ENCODE measurements around the gene BICDL1.
"Not testable (repeated sequence)": the region's sequence is repeated elsewhere in the genome, so short reads cannot be mapped to it uniquely, and the experiment has no call there.

The BICDL1 gene

GRCh38 chr12:119988472-119989360 is at the start of gene BICDL1:
TSS of gene BICDL1 (plus strand) at chr12:119989236. CDS start at chr12:119989869, 633 bp downstream.
- DNase-seq: peak; percentile 89 to 98 (median 96)

GRCh38 chr12:119940897-119941296 is 48.1 kb upstream of the BICDL1 start:
- DNase-seq: no peak

GRCh38 chr12:119942386-119942785 is 46.6 kb upstream of the BICDL1 start:
- DNase-seq: no peak

- DNase-seq: no peak
Observed at GRCh38 chr12:119946213-119946612, 42.8 kb upstream of the BICDL1 start.

- DNase-seq: no peak
Observed at GRCh38 chr12:119949145-119949544, 39.9 kb upstream of the BICDL1 start.

- no peak for DNase-seq
Observed at GRCh38 chr12:119949594-119949993, 39.4 kb upstream of the BICDL1 start.

GRCh38 chr12:119956047-119956446 is 33.0 kb upstream of the BICDL1 start:
- DNase-seq: no peak

- DNase-seq: no peak
Observed at GRCh38 chr12:119957135-119957534, 31.9 kb upstream of the BICDL1 start.

GRCh38 chr12:119959435-119959834 is 29.6 kb upstream of the BICDL1 start:
- no peak for DNase-seq

- no peak for DNase-seq
Observed at GRCh38 chr12:119964123-119964522, 24.9 kb upstream of the BICDL1 start.

GRCh38 chr12:119964929-119965328 is 24.1 kb upstream of the BICDL1 start:
- no peak for DNase-seq

GRCh38 chr12:119980242-119980641 is 8.8 kb upstream of the BICDL1 start:
- no peak for DNase-seq

- DNase-seq: not testable (repeated sequence)
Observed at GRCh38 chr12:119980702-119981101, 8.3 kb upstream of the BICDL1 start.

- DNase-seq: peak in 1 of 4 experiments; percentile 33
Observed at GRCh38 chr12:119989361-119989730, 310 bp downstream of the BICDL1 start.

GRCh38 chr12:119989731-119990381 is 820 bp downstream of the BICDL1 start:
- peak; percentile 26 to 53 (median 47) for DNase-seq

GRCh38 chr12:119990382-119990874 is 1.4 kb downstream of the BICDL1 start:
- DNase-seq: no peak

- no peak for DNase-seq
Observed at GRCh38 chr12:119992129-119992705, 3.2 kb downstream of the BICDL1 start.

- DNase-seq: no peak
Observed at GRCh38 chr12:119994892-119995658, 6.0 kb downstream of the BICDL1 start.

GRCh38 chr12:119996417-119996816 is 7.4 kb downstream of the BICDL1 start:
- no peak for DNase-seq

GRCh38 chr12:119998471-119999245 is 9.6 kb downstream of the BICDL1 start:
- DNase-seq: no peak

GRCh38 chr12:120000556-120000955 is 11.5 kb downstream of the BICDL1 start:
- no peak for DNase-seq
